CD4-positive, alpha-beta T cell (primary cell): ENCODE data around the gene YEATS2. TPM values are rescaled to one million over a fixed set of nuclear protein-coding genes. Genes with fewer than 3 reads are reported as not detected.

Experiments
- ATAC-seq: fragments of 200-7000 bp; cut with Tn5 transposase; one replicate; pipeline ENCODE4 v1.10.0; 2022; ENCODE audit warnings: mild to moderate bottlenecking; ENCODE audit not compliant: poor library complexity
- CTCF ChIA-PET: fragments of 350-600 bp; sonication (Branson Sonifier 250); formaldehyde crosslinking; loops from one replicate; lab custom pipeline; 2021; ENCODE audit warnings: antibody characterized with exemption, inconsistent platforms; lab: Charles Lee
- POLR2A ChIA-PET: fragments of 350-600 bp; sonication (Branson Sonifier 250); formaldehyde crosslinking; loops from one replicate; lab custom pipeline; 2021; ENCODE audit warnings: antibody characterized with exemption, inconsistent platforms; lab: Charles Lee
- DNase-seq, 14 experiments: peaks; one replicate each; pipeline ENCODE4 v3.0.0-alpha.2; 2013 to 2020; ENCODE audit warnings: mixed read lengths in 2 of 14
- H3K27ac ChIP-seq, 2 donors: one replicate each; pipeline versions ENCODE4 v1.5.1 to v1.7.0; 2013; ENCODE audit warnings: low read length in 2 of 2, low read depth in 1 of 2, mild to moderate bottlenecking in 1 of 2
- H3K27me3 ChIP-seq, 2 experiments: 1 replicate in 1 of 2; 2 replicates in 1 of 2; pipeline versions ENCODE4 v1.6.1 to v1.7.0; 2013; ENCODE audit warnings: low read length in 2 of 2, control low read depth in 1 of 2, mild to moderate bottlenecking in 1 of 2, moderate library complexity in 1 of 2; ENCODE audit not compliant: insufficient read depth in 2 of 2, control insufficient read depth in 1 of 2
- H3K36me3 ChIP-seq: one replicate; pipeline ENCODE4 v1.6.1; 2013; ENCODE audit warnings: low read length, control low read depth; ENCODE audit not compliant: insufficient read depth
- H3K4me1 ChIP-seq: one replicate; pipeline ENCODE4 v1.6.1; 2013; ENCODE audit warnings: low read length, control low read depth; ENCODE audit not compliant: insufficient read depth
- H3K4me3 ChIP-seq: one replicate; pipeline ENCODE4 v1.5.1; 2013; ENCODE audit warnings: mild to moderate bottlenecking, low read length, moderate library complexity
- H3K9me3 ChIP-seq, 2 experiments: 1 replicate in 1 of 2; 2 replicates in 1 of 2; pipeline versions ENCODE4 v1.6.1 to v1.7.0; 2013; ENCODE audit warnings: low read length in 2 of 2, mild to moderate bottlenecking in 2 of 2, control low read depth in 1 of 2, moderate library complexity in 1 of 2; ENCODE audit not compliant: control insufficient read depth in 1 of 2, insufficient read depth in 1 of 2
- H3K27ac Mint-ChIP-seq: one replicate; pipeline ENCODE4 v1.8.0; 2020; ENCODE audit warnings: mixed read lengths
- H3K27me3 Mint-ChIP-seq: one replicate; pipeline ENCODE4 v1.8.0; 2021; ENCODE audit warnings: mixed read lengths
- H3K36me3 Mint-ChIP-seq: one replicate; pipeline ENCODE4 v1.8.0; 2021; ENCODE audit warnings: low read depth, mixed read lengths
- H3K4me1 Mint-ChIP-seq: one replicate; pipeline ENCODE4 v1.8.0; 2021; ENCODE audit warnings: low read depth, mixed read lengths
- H3K4me3 Mint-ChIP-seq: one replicate; pipeline ENCODE4 v1.8.0; 2020; ENCODE audit warnings: mild to moderate bottlenecking, mixed read lengths
- H3K9me3 Mint-ChIP-seq: one replicate; pipeline ENCODE4 v1.8.0; 2020; ENCODE audit warnings: mixed read lengths
- intact Hi-C, 2 experiments: fragments of 100-400 bp; cut with DNase I in 1 of 2; cut with micrococcal nuclease in 1 of 2; formaldehyde crosslinking; loops; one replicate each; pipeline versions ENCODE4 v1.15.1 to v1.9.0; 2023 to 2025; cut with DNase I, micrococcal nuclease
- total RNA-seq, 174 experiments: library from RNA in 2 of 174; stranded (reverse) in 2 of 174; gene quantifications; one replicate each; pipeline ENCODE4 v1.2.3 and lab custom pipeline; 2021 to 2026
- TF ChIP-seq, protein P1 (sequence below): fragments of 200-600 bp; IDR thresholded peaks from one replicate; pipeline ENCODE4 v1.8.0; 2022; ENCODE audit warnings: antibody characterized with exemption, mild to moderate bottlenecking

YEATS2 gene
- total RNA-seq, 2 experiments from 2014 or later = 14.6 to 15.9 TPM

DNA sequence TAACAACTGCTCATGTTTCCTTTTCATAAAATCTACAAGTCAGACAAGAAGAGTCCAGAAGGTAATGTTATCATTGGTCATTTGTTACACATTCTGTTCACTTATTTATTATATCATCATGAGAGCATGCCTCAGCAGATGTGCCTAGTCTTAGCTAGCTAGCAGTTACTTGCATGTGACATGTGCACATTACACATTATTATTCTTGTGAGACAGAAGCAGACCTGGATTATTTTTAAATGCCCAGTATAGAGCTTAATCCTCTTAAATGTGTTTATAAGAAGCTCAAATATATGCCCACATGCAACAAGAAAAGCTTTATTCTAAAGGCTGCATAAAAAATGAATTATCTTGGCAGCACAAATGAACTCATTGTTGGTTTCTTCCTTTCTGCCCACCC, 12.6 kb downstream of the YEATS2 start:
- no peaks in the 10 kb centered on the region for H3K4me1 ChIP-seq
- TF ChIP-seq, protein P1, sequence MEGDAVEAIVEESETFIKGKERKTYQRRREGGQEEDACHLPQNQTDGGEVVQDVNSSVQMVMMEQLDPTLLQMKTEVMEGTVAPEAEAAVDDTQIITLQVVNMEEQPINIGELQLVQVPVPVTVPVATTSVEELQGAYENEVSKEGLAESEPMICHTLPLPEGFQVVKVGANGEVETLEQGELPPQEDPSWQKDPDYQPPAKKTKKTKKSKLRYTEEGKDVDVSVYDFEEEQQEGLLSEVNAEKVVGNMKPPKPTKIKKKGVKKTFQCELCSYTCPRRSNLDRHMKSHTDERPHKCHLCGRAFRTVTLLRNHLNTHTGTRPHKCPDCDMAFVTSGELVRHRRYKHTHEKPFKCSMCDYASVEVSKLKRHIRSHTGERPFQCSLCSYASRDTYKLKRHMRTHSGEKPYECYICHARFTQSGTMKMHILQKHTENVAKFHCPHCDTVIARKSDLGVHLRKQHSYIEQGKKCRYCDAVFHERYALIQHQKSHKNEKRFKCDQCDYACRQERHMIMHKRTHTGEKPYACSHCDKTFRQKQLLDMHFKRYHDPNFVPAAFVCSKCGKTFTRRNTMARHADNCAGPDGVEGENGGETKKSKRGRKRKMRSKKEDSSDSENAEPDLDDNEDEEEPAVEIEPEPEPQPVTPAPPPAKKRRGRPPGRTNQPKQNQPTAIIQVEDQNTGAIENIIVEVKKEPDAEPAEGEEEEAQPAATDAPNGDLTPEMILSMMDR = no peak
- H3K27me3 Mint-ChIP-seq = no peaks in the 10 kb centered on the region
- intact Hi-C loops = no loop called here
- no peak overlapping the region for H3K27ac Mint-ChIP-seq
- peaks cover 23% of the 10 kb centered on the region for H3K4me1 Mint-ChIP-seq
- H3K27me3 ChIP-seq = no peaks in the 10 kb centered on the region
- no peaks in the 10 kb centered on the region for H3K9me3 Mint-ChIP-seq
- ChIA-PET POLR2A (interaction anchor here (1.9 kb wide), 1 partner anchor 12 kb away, joined by 9 read pairs; the partner anchor contains the start of gene YEATS2), CTCF (no interaction called here)
- no peak overlapping the region for H3K4me3 ChIP-seq
- H3K4me3 Mint-ChIP-seq = no peak overlapping the region
- peaks cover 3% of the 10 kb centered on the region for H3K36me3 ChIP-seq
- no peak for DNase-seq
- no peak for ATAC-seq
- H3K27ac ChIP-seq = no peak overlapping the region
- peaks cover 3% of the 10 kb centered on the region for H3K36me3 Mint-ChIP-seq
- H3K9me3 ChIP-seq = no peaks in the 10 kb centered on the region

DNA sequence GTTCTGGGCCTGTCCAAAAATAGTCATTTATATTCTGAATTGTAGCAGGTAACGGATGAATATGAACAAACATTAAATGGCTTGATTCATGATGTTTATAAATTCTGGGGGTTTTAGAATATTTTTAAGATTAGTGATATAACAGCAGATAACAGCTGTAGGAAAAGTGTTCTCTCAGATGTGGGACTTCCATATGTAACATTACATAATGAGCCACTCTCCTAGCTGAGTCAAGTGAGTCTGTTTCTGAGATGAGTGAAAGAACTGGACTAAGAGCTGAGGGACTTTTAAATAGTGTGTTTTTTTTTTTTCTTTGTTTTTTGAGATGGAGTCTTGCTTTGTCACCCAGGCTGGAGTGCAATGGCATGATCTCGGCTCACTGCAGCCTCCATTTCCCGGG, 13.9 kb downstream of the YEATS2 start:
- Histone ChIP-seq H3K9me3 (no peaks in the 10 kb centered on the region), H3K27ac (no peak overlapping the region), H3K4me3 (no peak overlapping the region), H3K36me3 (peaks cover 14% of the 10 kb centered on the region), H3K4me1 (no peaks in the 10 kb centered on the region), H3K27me3 (no peaks in the 10 kb centered on the region)
- no peak overlapping the region for H3K4me3 Mint-ChIP-seq
- ChIA-PET POLR2A (interaction anchor here (1.2 kb wide), 1 partner anchor 9 kb away, joined by 3 read pairs; no protein-coding TSS in a partner anchor), CTCF (interaction anchor here (0.5 to 0.7 kb wide), 2 partner anchors 14 to 94 kb away, joined by 3 to 4 read pairs; partner anchors contain the start of gene YEATS2)
- H3K4me1 Mint-ChIP-seq = peaks cover 16% of the 10 kb centered on the region
- H3K27ac Mint-ChIP-seq = no peak overlapping the region
- ATAC-seq = no peak
- intact Hi-C loops = no loop called here
- peaks cover 7% of the 10 kb centered on the region for H3K36me3 Mint-ChIP-seq
- DNase-seq = no peak
- no peaks in the 10 kb centered on the region for H3K27me3 Mint-ChIP-seq
- no peaks in the 10 kb centered on the region for H3K9me3 Mint-ChIP-seq
- TF ChIP-seq, protein P1 = no peak

DNA sequence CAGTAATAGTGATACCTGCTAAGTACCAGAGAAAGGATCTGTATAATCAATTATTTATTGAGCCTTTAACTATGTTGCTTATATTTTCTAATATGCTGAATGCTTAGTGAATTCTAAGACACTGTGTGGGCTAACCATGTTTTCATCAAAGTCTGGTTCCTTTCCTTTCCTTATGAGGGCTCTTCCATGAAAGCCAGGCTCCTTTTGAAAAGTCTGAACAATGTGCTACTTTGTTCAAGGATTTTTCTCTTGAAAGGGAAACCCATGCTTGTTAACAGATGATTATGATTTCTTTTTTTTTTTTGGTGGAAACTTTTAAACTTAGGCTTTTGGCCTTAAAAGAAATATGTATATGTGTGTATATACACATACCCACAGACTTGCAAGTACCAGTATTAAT, 17.0 kb downstream of the YEATS2 start:
- H3K36me3 Mint-ChIP-seq = peaks cover 35% of the 10 kb centered on the region
- no peak overlapping the region for H3K27ac ChIP-seq
- H3K9me3 ChIP-seq = no peaks in the 10 kb centered on the region
- CTCF ChIA-PET = no interaction called here
- TF ChIP-seq, protein P1 = no peak
- H3K4me3 Mint-ChIP-seq = no peak overlapping the region
- intact Hi-C loops = no loop called here
- POLR2A ChIA-PET = no interaction called here
- no peaks in the 10 kb centered on the region for H3K27me3 ChIP-seq
- H3K27ac Mint-ChIP-seq = no peak overlapping the region
- H3K27me3 Mint-ChIP-seq = no peaks in the 10 kb centered on the region
- peaks cover 10% of the 10 kb centered on the region for H3K4me1 Mint-ChIP-seq
- DNase-seq (no peak), ATAC-seq (no peak)
- H3K4me3 ChIP-seq = no peak overlapping the region
- H3K4me1 ChIP-seq = no peaks in the 10 kb centered on the region
- H3K9me3 Mint-ChIP-seq = no peaks in the 10 kb centered on the region
- H3K36me3 ChIP-seq = peaks cover 35% of the 10 kb centered on the region
